ENCODE data around the gene RASEF.

GRCh38 chr9:82969291-82969690 is 93.7 kb downstream of the RASEF start:
- TF ChIP-seq CTCF (IDR thresholded peaks at IDR 0.05) (no peak), POLR2A (IDR thresholded peaks at IDR 0.05) (no peak), POLR2AphosphoS5 (IDR thresholded peaks at IDR 0.05; ENCODE audit: insufficient read depth in 1 of 2, low read depth in 1 of 2) (no peak)
